Activated naive CD4-positive, alpha-beta T cell treated with anti-CD3 and anti-CD28 coated beads, Interleukin-2, amount 10 ng/mL, durations not matched to agents 7 days and 5 days (primary cell): ENCODE measurements around the gene NELL2.
A peak's percentile ranks its signal among the peaks of the same experiment; 100 is the strongest.

Source experiments
- CTCF ChIA-PET: fragments of 350-600 bp; sonication (Branson Sonifier 250); formaldehyde crosslinking; loops from one replicate; lab custom pipeline; 2021; ENCODE audit warnings: antibody characterized with exemption; lab: Charles Lee
- DNase-seq: peaks from one replicate; pipeline ENCODE4 v3.0.0-alpha.2; 2020
- H3K27ac Mint-ChIP-seq: one replicate; pipeline ENCODE4 v1.8.0; 2021; ENCODE audit warnings: mild to moderate bottlenecking, moderate library complexity, mixed read lengths
- H3K27me3 Mint-ChIP-seq: one replicate; pipeline ENCODE4 v1.8.0; 2021; ENCODE audit warnings: mild to moderate bottlenecking, mixed read lengths
- H3K36me3 Mint-ChIP-seq: one replicate; pipeline ENCODE4 v1.8.0; 2021; ENCODE audit warnings: mixed read lengths
- H3K4me1 Mint-ChIP-seq: one replicate; pipeline ENCODE4 v1.8.0; 2021; ENCODE audit warnings: mixed read lengths
- H3K4me3 Mint-ChIP-seq: one replicate; pipeline ENCODE4 v1.8.0; 2021; ENCODE audit warnings: mild to moderate bottlenecking, moderate library complexity, mixed read lengths
- H3K9me3 Mint-ChIP-seq: one replicate; pipeline ENCODE4 v1.8.0; 2021; ENCODE audit warnings: mixed read lengths

Gene NELL2

DNA sequence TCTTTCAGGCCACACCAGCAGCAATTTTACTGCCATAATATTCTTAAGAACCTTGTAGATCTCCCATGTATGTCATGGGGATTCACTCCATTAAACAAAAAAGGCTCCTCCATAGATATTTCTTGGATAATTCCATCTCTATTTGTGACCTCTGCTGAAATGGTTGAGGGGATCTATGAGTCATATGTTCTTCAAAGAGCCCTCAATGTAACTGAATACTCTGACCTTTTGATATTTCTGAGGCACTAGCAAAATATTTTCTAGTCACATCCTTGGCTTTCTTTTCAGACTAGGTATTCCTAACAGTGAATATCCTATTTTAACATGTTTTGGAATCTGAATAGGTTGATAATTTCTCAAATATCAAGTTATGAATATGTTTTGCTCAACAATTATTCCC is 6.6 kb downstream of the NELL2 start:
- Mint-ChIP-seq H3K36me3 (peaks cover 49% of the 10 kb centered on the region), H3K9me3 (peaks cover 24% of the 10 kb centered on the region), H3K4me3 (no peak overlapping the region), H3K4me1 (peaks cover 62% of the 10 kb centered on the region), H3K27me3 (no peaks in the 10 kb centered on the region), H3K27ac (no peak overlapping the region)
- DNase-seq: no peak
- CTCF ChIA-PET: interaction anchor here (0.7 to 1.7 kb wide), 3 partner anchors 18 to 60 kb away, joined by 4 to 6 read pairs (median 5); no protein-coding TSS in a partner anchor

DNA sequence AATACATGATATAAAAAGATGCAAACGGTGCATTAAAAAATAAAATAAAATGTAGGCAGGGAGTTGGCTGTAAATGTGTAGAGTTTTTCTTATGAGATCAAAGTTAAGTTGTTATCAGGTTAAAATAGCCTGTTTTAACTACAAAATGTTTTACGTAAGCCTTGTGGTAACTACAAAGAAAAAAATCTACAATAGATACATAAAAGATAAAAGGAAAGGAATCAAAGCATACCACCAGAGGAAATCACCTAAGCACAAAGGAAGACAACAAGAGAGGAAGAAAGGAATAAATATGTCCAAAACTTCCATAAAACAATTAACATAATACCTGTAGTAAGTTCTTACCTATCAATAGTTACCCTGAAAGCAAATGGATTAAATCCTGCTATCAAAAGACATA is 12.2 kb downstream of the NELL2 start:
- Mint-ChIP-seq H3K4me1 (peaks cover 53% of the 10 kb centered on the region), H3K27me3 (no peaks in the 10 kb centered on the region), H3K4me3 (peak overlapping the region; percentile 4), H3K27ac (peak overlapping the region; percentile 83), H3K9me3 (peaks cover 39% of the 10 kb centered on the region), H3K36me3 (peaks cover 53% of the 10 kb centered on the region)
- CTCF ChIA-PET: interaction anchor here (1.2 kb wide), 2 partner anchors 16 to 52 kb away, joined by 6 read pairs; no protein-coding TSS in a partner anchor
- DNase-seq: no peak

GRCh38 chr12:44859998-44860689 is 16.0 kb downstream of the NELL2 start:
- Mint-ChIP-seq H3K4me1 (peaks cover 70% of the 10 kb centered on the region), H3K27me3 (no peaks in the 10 kb centered on the region), H3K27ac (no peak overlapping the region), H3K4me3 (no peak overlapping the region), H3K36me3 (peaks cover 37% of the 10 kb centered on the region), H3K9me3 (peaks cover 26% of the 10 kb centered on the region)
- CTCF ChIA-PET: interaction anchor here (1.3 kb wide), 1 partner anchor 12 kb away, joined by 6 read pairs; no protein-coding TSS in a partner anchor
- no peak for DNase-seq

GRCh38 chr12:44858226-44858855 is 17.8 kb downstream of the NELL2 start:
- peaks cover 31% of the 10 kb centered on the region for H3K36me3 Mint-ChIP-seq
- no peak for DNase-seq
- H3K4me3 Mint-ChIP-seq: no peak overlapping the region
- CTCF ChIA-PET: interaction anchor here (1.4 kb wide), 1 partner anchor 46 kb away, joined by 4 read pairs; no protein-coding TSS in a partner anchor
- no peaks in the 10 kb centered on the region for H3K27me3 Mint-ChIP-seq
- H3K9me3 Mint-ChIP-seq: peaks cover 16% of the 10 kb centered on the region
- peaks cover 72% of the 10 kb centered on the region for H3K4me1 Mint-ChIP-seq
- no peak overlapping the region for H3K27ac Mint-ChIP-seq

- DNase-seq: no peak
- H3K4me1 Mint-ChIP-seq: peaks cover 86% of the 10 kb centered on the region
- no peaks in the 10 kb centered on the region for H3K9me3 Mint-ChIP-seq
- peak overlapping the region; percentile 1 for H3K4me3 Mint-ChIP-seq
- H3K36me3 Mint-ChIP-seq: peaks cover 11% of the 10 kb centered on the region
- CTCF ChIA-PET: no interaction called here
- peak overlapping the region; percentile 72 for H3K27ac Mint-ChIP-seq
- H3K27me3 Mint-ChIP-seq: no peaks in the 10 kb centered on the region
These were observed 23.6 kb downstream of the NELL2 start for GRCh38 chr12:44852483-44852882.

DNA sequence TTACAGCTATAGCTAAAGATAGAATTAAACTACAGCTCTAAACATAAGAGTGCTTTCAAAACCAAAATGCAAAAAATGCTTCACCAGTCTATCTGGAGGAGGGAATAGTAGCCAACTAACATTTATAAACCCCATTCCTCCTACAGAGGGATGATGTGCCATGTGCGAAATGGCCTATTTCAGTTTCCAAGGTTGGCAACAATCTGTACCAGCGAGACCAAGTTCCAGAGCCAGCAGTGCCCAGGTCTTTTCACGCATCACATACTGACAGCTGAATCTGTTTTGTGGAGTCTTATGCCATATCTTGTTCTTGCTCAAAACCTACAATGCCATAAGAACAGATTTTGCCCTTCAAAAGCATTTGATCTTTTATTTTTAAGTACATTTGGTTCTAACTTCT is 24.5 kb downstream of the NELL2 start:
- Mint-ChIP-seq H3K27me3 (no peaks in the 10 kb centered on the region), H3K4me3 (no peak overlapping the region), H3K36me3 (peaks cover 12% of the 10 kb centered on the region), H3K9me3 (no peaks in the 10 kb centered on the region), H3K4me1 (peaks cover 85% of the 10 kb centered on the region), H3K27ac (no peak overlapping the region)
- CTCF ChIA-PET: interaction anchor here (0.6 kb wide), 1 partner anchor 18 kb away, joined by 4 read pairs; no protein-coding TSS in a partner anchor
- DNase-seq: no peak

- peak overlapping the region; percentile 21 for H3K4me3 Mint-ChIP-seq
- CTCF ChIA-PET: interaction anchor here (1.1 to 3.8 kb wide), 5 partner anchors 12 to 26 kb away, joined by 4 to 18 read pairs (median 6); no protein-coding TSS in a partner anchor
- no peaks in the 10 kb centered on the region for H3K9me3 Mint-ChIP-seq
- no peaks in the 10 kb centered on the region for H3K27me3 Mint-ChIP-seq
- H3K36me3 Mint-ChIP-seq: peaks cover 15% of the 10 kb centered on the region
- peak overlapping the region; percentile 93 for H3K27ac Mint-ChIP-seq
- DNase-seq: no peak
- peaks cover 83% of the 10 kb centered on the region for H3K4me1 Mint-ChIP-seq
These were observed 27.4 kb downstream of the NELL2 start for GRCh38 chr12:44848703-44849085.

DNA sequence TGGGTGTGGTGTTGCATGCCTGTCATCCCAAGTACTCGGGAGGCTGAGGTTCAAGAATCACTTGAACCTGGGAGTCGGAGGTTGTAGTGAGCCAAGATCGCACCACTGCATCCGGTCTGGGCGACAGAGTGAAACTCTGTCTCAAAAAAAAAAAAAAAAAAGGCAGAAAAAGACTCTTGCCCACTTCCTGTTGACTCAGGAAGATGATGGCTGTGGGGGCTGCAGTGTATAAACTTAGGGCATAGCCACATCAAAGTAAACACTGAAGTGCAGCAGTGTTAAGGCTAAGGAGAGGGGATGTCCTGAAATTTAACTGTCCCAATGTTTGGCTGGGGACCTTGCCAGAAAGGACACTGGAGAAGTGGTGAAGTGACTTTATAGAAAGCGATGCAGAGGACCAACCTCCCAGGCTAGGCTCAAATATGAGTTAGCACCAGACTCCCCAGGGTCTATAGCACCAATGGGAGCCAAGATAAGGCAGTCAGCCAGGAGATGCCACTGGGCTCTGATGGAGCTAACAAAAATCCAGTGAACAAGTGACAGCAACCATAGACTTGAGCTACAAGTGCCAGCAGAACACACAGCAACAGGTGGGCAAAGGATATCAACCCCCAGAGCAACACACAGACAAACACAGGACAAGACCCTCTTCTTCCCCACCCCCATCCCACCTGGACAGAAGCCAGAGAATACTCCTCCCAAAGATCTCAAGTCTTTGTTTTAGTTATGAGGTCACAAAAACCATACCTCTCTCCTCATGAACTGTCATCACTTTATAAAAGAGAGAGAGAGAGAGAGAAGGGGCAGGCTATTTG is 28.0 kb downstream of the NELL2 start:
- H3K9me3 Mint-ChIP-seq: no peaks in the 10 kb centered on the region
- no peaks in the 10 kb centered on the region for H3K27me3 Mint-ChIP-seq
- CTCF ChIA-PET: interaction anchor here (1.1 to 3.8 kb wide), 5 partner anchors 12 to 26 kb away, joined by 4 to 18 read pairs (median 6); no protein-coding TSS in a partner anchor
- H3K36me3 Mint-ChIP-seq: peaks cover 18% of the 10 kb centered on the region
- peak; percentile 82 for DNase-seq
- peak overlapping the region; percentile 93 for H3K27ac Mint-ChIP-seq
- H3K4me3 Mint-ChIP-seq: peak overlapping the region; percentile 24
- peaks cover 84% of the 10 kb centered on the region for H3K4me1 Mint-ChIP-seq

- Mint-ChIP-seq H3K4me1 (peaks cover 84% of the 10 kb centered on the region), H3K9me3 (no peaks in the 10 kb centered on the region), H3K27me3 (no peaks in the 10 kb centered on the region), H3K27ac (peak overlapping the region; percentile 93), H3K36me3 (peaks cover 16% of the 10 kb centered on the region), H3K4me3 (peak overlapping the region; percentile 37)
- CTCF ChIA-PET: interaction anchor here (0.8 to 3.8 kb wide), 5 partner anchors 12 to 72 kb away, joined by 3 to 18 read pairs (median 4); no protein-coding TSS in a partner anchor
- no peak for DNase-seq
These were observed 28.7 kb downstream of the NELL2 start for GRCh38 chr12:44847403-44847802.

DNA sequence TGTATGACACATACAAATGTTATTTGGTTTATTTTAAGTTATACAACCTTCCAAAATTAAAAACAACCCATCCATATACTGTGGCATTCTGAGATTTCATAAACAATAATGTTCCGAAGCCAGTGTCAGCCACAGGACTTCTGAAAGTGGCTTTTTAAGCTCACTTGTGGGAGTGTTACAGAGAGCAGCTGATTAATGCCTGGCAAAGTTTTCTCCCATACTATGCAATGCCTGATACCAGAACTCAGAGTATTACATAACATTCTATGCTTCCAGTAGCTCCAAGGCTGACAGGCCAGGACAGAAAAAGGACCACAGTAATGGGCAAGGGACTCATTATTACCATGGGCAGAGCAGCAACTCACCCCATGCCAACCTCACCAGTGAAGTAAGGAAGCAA is 29.3 kb downstream of the NELL2 start:
- Mint-ChIP-seq H3K9me3 (no peaks in the 10 kb centered on the region), H3K4me1 (peaks cover 84% of the 10 kb centered on the region), H3K4me3 (no peak overlapping the region), H3K36me3 (peaks cover 16% of the 10 kb centered on the region), H3K27ac (peak overlapping the region; percentile 93), H3K27me3 (no peaks in the 10 kb centered on the region)
- DNase-seq: no peak
- CTCF ChIA-PET: interaction anchor here (0.8 to 3.8 kb wide), 3 partner anchors 28 to 71 kb away, joined by 3 to 18 read pairs (median 3); no protein-coding TSS in a partner anchor

DNA sequence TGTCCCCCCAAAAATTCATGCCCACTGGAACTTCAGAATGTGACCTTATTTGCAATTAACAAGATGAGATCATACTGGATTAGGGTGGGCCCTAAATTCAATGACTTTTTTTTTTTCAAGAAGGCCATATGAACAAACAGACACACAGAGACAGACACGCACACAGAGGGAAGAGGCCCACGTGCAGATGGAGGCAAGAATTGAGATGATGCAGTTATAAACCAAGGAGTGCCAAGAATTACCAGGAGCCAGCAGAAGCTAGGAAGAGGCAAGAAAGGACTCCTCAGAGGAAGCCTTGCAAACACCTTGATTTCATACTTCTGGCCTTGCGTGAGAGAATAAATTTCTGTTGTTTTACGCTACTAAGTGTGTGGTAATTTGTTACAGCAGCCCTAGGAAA is 33.4 kb downstream of the NELL2 start:
- peak overlapping the region; percentile 34 for H3K4me3 Mint-ChIP-seq
- peak; percentile 21 for DNase-seq
- H3K9me3 Mint-ChIP-seq: no peaks in the 10 kb centered on the region
- CTCF ChIA-PET: interaction anchor here (1.3 kb wide), 1 partner anchor 31 kb away, joined by 3 read pairs; no protein-coding TSS in a partner anchor
- peak overlapping the region; percentile 90 for H3K27ac Mint-ChIP-seq
- no peaks in the 10 kb centered on the region for H3K27me3 Mint-ChIP-seq
- peaks cover 24% of the 10 kb centered on the region for H3K36me3 Mint-ChIP-seq
- H3K4me1 Mint-ChIP-seq: peaks cover 85% of the 10 kb centered on the region

DNA sequence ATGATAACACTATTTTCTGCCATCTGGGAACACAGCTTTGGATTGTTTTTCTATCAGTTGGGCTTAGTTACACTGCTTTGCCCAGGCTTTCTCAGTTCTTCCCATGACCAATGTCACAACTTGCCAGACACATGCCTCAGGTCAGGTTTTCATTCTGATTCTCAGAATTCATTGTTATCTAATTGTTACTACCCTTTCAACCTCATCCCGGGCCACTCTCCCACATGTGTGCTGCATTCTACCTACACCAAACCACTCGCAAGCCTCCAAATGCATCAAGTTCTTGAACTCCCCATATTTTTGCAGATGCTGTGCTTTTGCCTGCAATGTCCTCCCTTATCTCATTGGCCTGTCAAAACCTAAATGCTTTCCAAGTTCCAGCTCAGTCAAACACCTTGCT is 36.3 kb downstream of the NELL2 start:
- Mint-ChIP-seq H3K36me3 (peaks cover 20% of the 10 kb centered on the region), H3K27me3 (no peaks in the 10 kb centered on the region), H3K4me1 (peaks cover 90% of the 10 kb centered on the region), H3K4me3 (no peak overlapping the region), H3K9me3 (no peaks in the 10 kb centered on the region), H3K27ac (peak overlapping the region; percentile 64)
- CTCF ChIA-PET: no interaction called here
- no peak for DNase-seq

DNA sequence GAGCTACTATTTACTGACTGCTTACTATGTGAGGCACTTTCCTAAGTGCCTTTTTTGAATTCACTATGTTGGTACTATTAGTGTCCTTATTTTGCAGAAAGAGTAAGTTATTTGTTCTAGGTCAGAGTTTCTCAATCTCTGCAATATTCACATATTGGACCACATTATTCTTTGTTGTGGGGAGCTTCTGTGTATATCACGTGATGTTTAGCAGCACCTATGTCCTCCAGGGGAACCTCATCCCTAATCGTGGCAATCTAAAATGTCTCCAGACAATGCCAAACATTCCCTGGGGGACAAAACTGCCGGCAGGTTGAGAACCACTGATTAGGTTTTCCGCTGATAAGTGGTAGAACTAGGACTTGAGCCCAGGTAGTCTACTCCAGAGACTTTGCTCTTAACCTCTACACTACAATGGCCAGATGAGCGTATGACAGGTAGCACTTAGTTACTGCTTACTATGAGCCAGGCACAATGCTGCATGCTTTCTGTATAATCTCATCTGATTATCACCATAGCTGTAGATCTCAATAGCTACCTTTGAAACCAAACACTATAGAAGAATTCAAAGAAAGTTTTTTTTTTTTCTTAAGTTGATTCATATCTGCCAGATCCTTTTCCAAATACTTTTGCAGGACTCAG is 38.9 kb downstream of the NELL2 start:
- no peak overlapping the region for H3K4me3 Mint-ChIP-seq
- no peaks in the 10 kb centered on the region for H3K9me3 Mint-ChIP-seq
- no peak for DNase-seq
- H3K27ac Mint-ChIP-seq: peak overlapping the region; percentile 94
- peaks cover 88% of the 10 kb centered on the region for H3K4me1 Mint-ChIP-seq
- CTCF ChIA-PET: interaction anchor here (1.5 kb wide), 1 partner anchor 24 kb away, joined by 4 read pairs; no protein-coding TSS in a partner anchor
- H3K36me3 Mint-ChIP-seq: peaks cover 17% of the 10 kb centered on the region
- no peaks in the 10 kb centered on the region for H3K27me3 Mint-ChIP-seq
